Measurements from ENCODE around the gene CLIP3. TPM values are rescaled to one million over a fixed set of nuclear protein-coding genes. Genes with fewer than 3 reads are reported as not detected.

Gene CLIP3
- total and polyA plus RNA-seq, 9 of the 15 experiments (the other 6 are each of a cell fraction or from before 2014, with no cell fraction given), result 0.01 to 0.50 (median 0.15) TPM; not detected in 1

DNA sequence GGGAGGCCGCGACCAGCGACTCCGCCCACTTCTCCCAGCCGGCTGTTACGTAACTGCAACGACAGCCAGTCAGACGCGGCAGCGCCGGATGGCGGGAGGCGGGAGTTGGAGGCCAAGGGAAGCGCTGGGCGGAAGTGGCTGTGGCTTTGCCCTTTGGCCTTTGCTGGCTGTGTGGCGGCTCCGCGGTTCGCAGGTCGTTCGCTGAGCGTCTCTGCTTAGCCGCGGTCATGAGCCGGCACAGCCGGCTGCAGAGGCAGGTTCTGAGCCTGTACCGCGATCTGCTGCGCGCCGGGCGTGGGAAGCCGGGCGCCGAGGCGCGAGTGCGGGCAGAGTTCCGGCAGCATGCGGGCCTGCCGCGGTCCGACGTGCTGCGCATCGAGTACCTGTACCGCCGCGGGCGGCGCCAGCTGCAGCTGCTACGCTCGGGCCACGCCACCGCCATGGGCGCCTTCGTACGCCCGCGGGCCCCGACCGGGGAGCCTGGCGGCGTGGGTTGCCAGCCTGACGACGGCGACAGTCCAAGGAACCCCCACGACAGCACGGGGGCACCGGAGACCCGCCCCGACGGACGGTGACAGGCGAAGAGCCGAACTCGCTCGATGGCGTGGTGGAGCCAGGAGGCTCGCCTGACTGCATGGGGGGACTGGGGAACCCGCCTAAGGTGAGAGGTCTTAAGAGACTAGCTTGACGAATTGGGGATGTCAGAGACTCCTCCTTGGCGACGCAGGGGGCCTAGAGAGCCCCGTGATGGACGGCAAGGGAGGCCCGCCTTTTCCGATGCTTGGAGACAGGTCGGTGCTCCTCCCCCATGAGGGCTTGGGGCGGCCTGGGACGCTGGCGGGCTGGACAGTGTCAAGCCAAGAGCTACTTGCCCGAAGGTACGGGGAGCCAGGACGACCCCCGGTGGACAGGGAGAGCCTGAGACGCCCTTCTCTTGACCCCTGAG lies 37.4 kb downstream of the CLIP3 start, which contains the start of gene SDHAF1 (continued):
- TF ChIP-seq, protein P1, sequence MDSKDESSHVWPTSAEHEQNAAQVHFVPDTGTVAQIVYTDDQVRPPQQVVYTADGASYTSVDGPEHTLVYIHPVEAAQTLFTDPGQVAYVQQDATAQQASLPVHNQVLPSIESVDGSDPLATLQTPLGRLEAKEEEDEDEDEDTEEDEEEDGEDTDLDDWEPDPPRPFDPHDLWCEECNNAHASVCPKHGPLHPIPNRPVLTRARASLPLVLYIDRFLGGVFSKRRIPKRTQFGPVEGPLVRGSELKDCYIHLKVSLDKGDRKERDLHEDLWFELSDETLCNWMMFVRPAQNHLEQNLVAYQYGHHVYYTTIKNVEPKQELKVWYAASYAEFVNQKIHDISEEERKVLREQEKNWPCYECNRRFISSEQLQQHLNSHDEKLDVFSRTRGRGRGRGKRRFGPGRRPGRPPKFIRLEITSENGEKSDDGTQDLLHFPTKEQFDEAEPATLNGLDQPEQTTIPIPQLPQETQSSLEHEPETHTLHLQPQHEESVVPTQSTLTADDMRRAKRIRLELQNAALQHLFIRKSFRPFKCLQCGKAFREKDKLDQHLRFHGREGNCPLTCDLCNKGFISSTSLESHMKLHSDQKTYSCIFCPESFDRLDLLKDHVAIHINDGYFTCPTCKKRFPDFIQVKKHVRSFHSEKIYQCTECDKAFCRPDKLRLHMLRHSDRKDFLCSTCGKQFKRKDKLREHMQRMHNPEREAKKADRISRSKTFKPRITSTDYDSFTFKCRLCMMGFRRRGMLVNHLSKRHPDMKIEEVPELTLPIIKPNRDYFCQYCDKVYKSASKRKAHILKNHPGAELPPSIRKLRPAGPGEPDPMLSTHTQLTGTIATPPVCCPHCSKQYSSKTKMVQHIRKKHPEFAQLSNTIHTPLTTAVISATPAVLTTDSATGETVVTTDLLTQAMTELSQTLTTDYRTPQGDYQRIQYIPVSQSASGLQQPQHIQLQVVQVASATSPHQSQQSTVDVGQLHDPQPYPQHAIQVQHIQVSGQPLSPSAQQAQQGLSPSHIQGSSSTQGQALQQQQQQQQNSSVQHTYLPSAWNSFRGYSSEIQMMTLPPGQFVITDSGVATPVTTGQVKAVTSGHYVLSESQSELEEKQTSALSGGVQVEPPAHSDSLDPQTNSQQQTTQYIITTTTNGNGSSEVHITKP (IDR thresholded peaks at IDR 0.05; ENCODE audit: partially characterized antibody), result peak; percentile 79
- TF ChIP-seq NR4A1 (CRISPR knock-in tag; IDR thresholded peaks at IDR 0.05) (no peak), NR4A1 (tag; IDR thresholded peaks at IDR 0.05) (0 out of 2 replicates have a peak, but pooled peaks have one; percentile 46), SRSF3 (IDR thresholded peaks at IDR 0.05; ENCODE audit: insufficient read depth, low read length) (0 out of 2 replicates have a peak, but pooled peaks have one; percentile 26), ERF (CRISPR knock-in tag; IDR thresholded peaks at IDR 0.05) (0 out of 2 replicates have a peak, but pooled peaks have one; percentile 4), C11orf30 (IDR thresholded peaks at IDR 0.05; ENCODE audit: low read depth) (peak; percentile 54), SIN3A (IDR thresholded peaks at IDR 0.05; ENCODE audit: borderline replicate concordance in 2 of 2, control insufficient read depth in 1 of 2, low read depth in 2 of 2, low read length in 2 of 2) (peak in 1 of 2 experiments; percentile 88; a peak in 1 of 4 replicates), ZC3H8 (IDR thresholded peaks at IDR 0.05) (no peak), ZNF316 (IDR thresholded peaks at IDR 0.05) (no peak; the same call in 1 of the 2 replicates), NR2C1 (IDR thresholded peaks at IDR 0.05) (peak; percentile 96), NR2C1 (tag; IDR thresholded peaks at IDR 0.05) (peak; percentile 97), HCFC1 (IDR thresholded peaks at IDR 0.05; ENCODE audit: low read depth, low read length) (peak; percentile 69), GABPA (tag; conservative IDR thresholded peaks at IDR 0.05; ENCODE audit: low read depth) (peak; percentile 95), NCOA6 (IDR thresholded peaks at IDR 0.05) (peak; percentile 96), ELF1 (tag; IDR thresholded peaks at IDR 0.05) (peak; percentile 92), MBD2 (IDR thresholded peaks at IDR 0.05; ENCODE audit: borderline replicate concordance, low read depth) (peak; percentile 85), FIP1L1 (IDR thresholded peaks at IDR 0.05; ENCODE audit: low read depth, low read length, poor library complexity, severe bottlenecking) (peak; percentile 81), MTA3 (IDR thresholded peaks at IDR 0.05; ENCODE audit: borderline replicate concordance) (peak; percentile 92; the same call in 1 of the 2 replicates), HNRNPUL1 (IDR thresholded peaks at IDR 0.05; ENCODE audit: low read length) (no peak)
- TF ChIP-seq, protein P2, sequence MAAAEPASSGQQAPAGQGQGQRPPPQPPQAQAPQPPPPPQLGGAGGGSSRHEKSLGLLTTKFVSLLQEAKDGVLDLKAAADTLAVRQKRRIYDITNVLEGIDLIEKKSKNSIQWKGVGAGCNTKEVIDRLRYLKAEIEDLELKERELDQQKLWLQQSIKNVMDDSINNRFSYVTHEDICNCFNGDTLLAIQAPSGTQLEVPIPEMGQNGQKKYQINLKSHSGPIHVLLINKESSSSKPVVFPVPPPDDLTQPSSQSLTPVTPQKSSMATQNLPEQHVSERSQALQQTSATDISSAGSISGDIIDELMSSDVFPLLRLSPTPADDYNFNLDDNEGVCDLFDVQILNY (CRISPR knock-in tag; IDR thresholded peaks at IDR 0.05), result no peak
- TF ChIP-seq, protein P3, sequence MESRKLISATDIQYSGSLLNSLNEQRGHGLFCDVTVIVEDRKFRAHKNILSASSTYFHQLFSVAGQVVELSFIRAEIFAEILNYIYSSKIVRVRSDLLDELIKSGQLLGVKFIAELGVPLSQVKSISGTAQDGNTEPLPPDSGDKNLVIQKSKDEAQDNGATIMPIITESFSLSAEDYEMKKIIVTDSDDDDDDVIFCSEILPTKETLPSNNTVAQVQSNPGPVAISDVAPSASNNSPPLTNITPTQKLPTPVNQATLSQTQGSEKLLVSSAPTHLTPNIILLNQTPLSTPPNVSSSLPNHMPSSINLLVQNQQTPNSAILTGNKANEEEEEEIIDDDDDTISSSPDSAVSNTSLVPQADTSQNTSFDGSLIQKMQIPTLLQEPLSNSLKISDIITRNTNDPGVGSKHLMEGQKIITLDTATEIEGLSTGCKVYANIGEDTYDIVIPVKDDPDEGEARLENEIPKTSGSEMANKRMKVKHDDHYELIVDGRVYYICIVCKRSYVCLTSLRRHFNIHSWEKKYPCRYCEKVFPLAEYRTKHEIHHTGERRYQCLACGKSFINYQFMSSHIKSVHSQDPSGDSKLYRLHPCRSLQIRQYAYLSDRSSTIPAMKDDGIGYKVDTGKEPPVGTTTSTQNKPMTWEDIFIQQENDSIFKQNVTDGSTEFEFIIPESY (CRISPR knock-in tag; IDR thresholded peaks at IDR 0.05), result no peak; the same call in 1 of the 2 replicates

Measured in K562 (cell line).